ENCODE results near the gene ACLY. TPM values are rescaled to one million over a fixed set of nuclear protein-coding genes. Genes with fewer than 3 reads are reported as not detected.
"Not testable (repeated sequence)": the region's sequence is repeated elsewhere in the genome, so short reads cannot be mapped to it uniquely, and the experiment has no call there.

Gene ACLY
- total and polyA plus RNA-seq, 2 experiments from 2014 or later, result 101 to 157 TPM

- H3K27ac ChIP-seq, result no peak overlapping the region
- no peaks in the 10 kb centered on the region for H3K36me3 ChIP-seq (replicated peaks; ENCODE audit: insufficient read depth, low read depth)
- WGBS (ENCODE audit: low lambda C conversion rate, missing lambda C conversion rate), result 75% methylated on average over 21 of the region's 21 CpGs
Measured at GRCh38 chr17:41836550-41837196, 82.1 kb downstream of the ACLY start.

GRCh38 chr17:41835800-41836549 lies 82.8 kb downstream of the ACLY start, which contains the start of gene NT5C3B:
TSS of gene NT5C3B (minus strand) at chr17:41836232. CDS start at chr17:41836193, 39 bp downstream.
- Histone ChIP-seq H3K27ac (peak within 1 kb of the TSS; percentile 43), H2AFZ (peak within 1 kb of the TSS; percentile 100), H4K20me1 (ENCODE audit: insufficient read depth, poor library complexity, severe bottlenecking) (no peaks in the 10 kb centered on the region), H3K4me1 (ENCODE audit: insufficient read depth) (no peaks in the 10 kb centered on the region), H3K79me2 (peaks cover 18% of the 10 kb centered on the region), H3K36me3 (replicated peaks; ENCODE audit: insufficient read depth, low read depth) (no peaks in the 10 kb centered on the region), H3K4me3 (peak within 1 kb of the TSS; percentile 97), H3K9me3 (ENCODE audit: low read depth) (no peaks in the 10 kb centered on the region), H3K9me2 (replicated peaks; ENCODE audit: insufficient read depth) (no peaks in the 10 kb centered on the region), H3K4me2 (peak within 1 kb of the TSS; percentile 97), H3K27me3 (no peaks in the 10 kb centered on the region)
- DNase-seq (ENCODE audit: low spot score), result peak; percentile 80
- 3% methylated on average over 39 of the region's 72 CpGs for WGBS (ENCODE audit: low lambda C conversion rate, missing lambda C conversion rate)
- TF ChIP-seq EZH2phosphoT487 (IDR thresholded peaks at IDR 0.05; ENCODE audit: low read depth, severe bottlenecking, unreplicated experiment), result no peak
- no peak for TF ChIP-seq EZH2 (IDR thresholded peaks at IDR 0.05; ENCODE audit: borderline replicate concordance)
- no peak for TF ChIP-seq CTCF (IDR thresholded peaks at IDR 0.05; ENCODE audit: poor library complexity)

More at GRCh38 chr17:41836550-41837196, 82.1 kb downstream of the ACLY start:
- Histone ChIP-seq H3K4me3 (peak overlapping the region; percentile 97), H3K27me3 (no peaks in the 10 kb centered on the region), H2AFZ (peak overlapping the region; percentile 100), H3K4me2 (peak overlapping the region; percentile 97), H3K9me3 (ENCODE audit: low read depth) (no peaks in the 10 kb centered on the region), H3K9me2 (replicated peaks; ENCODE audit: insufficient read depth) (no peaks in the 10 kb centered on the region), H4K20me1 (ENCODE audit: insufficient read depth, poor library complexity, severe bottlenecking) (no peaks in the 10 kb centered on the region), H3K79me2 (peaks cover 18% of the 10 kb centered on the region), H3K4me1 (ENCODE audit: insufficient read depth) (no peaks in the 10 kb centered on the region)
- no peak for DNase-seq (ENCODE audit: low spot score)
- no peak for TF ChIP-seq EZH2 (IDR thresholded peaks at IDR 0.05; ENCODE audit: borderline replicate concordance)
- TF ChIP-seq CTCF (IDR thresholded peaks at IDR 0.05; ENCODE audit: poor library complexity), result no peak
- no peak for TF ChIP-seq EZH2phosphoT487 (IDR thresholded peaks at IDR 0.05; ENCODE audit: low read depth, severe bottlenecking, unreplicated experiment)

- WGBS (ENCODE audit: low lambda C conversion rate, missing lambda C conversion rate), result 15% methylated on average over 13 of the region's 13 CpGs
- no peaks in the 10 kb centered on the region for H3K4me1 ChIP-seq (ENCODE audit: insufficient read depth)
- no peaks in the 10 kb centered on the region for H3K36me3 ChIP-seq (replicated peaks; ENCODE audit: insufficient read depth, low read depth)
- peak overlapping the region; percentile 100 for H2AFZ ChIP-seq
- no peaks in the 10 kb centered on the region for H3K9me3 ChIP-seq (ENCODE audit: low read depth)
- peak overlapping the region; percentile 97 for H3K4me3 ChIP-seq
- no peak overlapping the region for H3K27ac ChIP-seq
- H3K27me3 ChIP-seq, result no peaks in the 10 kb centered on the region
- peaks cover 18% of the 10 kb centered on the region for H3K79me2 ChIP-seq
- H3K4me2 ChIP-seq, result peak overlapping the region; percentile 97
- H4K20me1 ChIP-seq (ENCODE audit: insufficient read depth, poor library complexity, severe bottlenecking), result no peaks in the 10 kb centered on the region
- DNase-seq (ENCODE audit: low spot score), result no peak
- TF ChIP-seq EZH2 (IDR thresholded peaks at IDR 0.05; ENCODE audit: borderline replicate concordance) (no peak), CTCF (IDR thresholded peaks at IDR 0.05; ENCODE audit: poor library complexity) (no peak), EZH2phosphoT487 (IDR thresholded peaks at IDR 0.05; ENCODE audit: low read depth, severe bottlenecking, unreplicated experiment) (no peak)
- H3K9me2 ChIP-seq (replicated peaks; ENCODE audit: insufficient read depth), result no peaks in the 10 kb centered on the region
Measured at GRCh38 chr17:41835214-41835799, 83.4 kb downstream of the ACLY start.

- not testable (repeated sequence) for H4K20me1 ChIP-seq (ENCODE audit: insufficient read depth, poor library complexity, severe bottlenecking); H3K4me2 ChIP-seq; H3K79me2 ChIP-seq; H3K36me3 ChIP-seq (replicated peaks; ENCODE audit: insufficient read depth, low read depth); H3K4me1 ChIP-seq (ENCODE audit: insufficient read depth); H3K27me3 ChIP-seq; H2AFZ ChIP-seq; H3K9me3 ChIP-seq (ENCODE audit: low read depth); H3K27ac ChIP-seq; DNase-seq (ENCODE audit: low spot score); H3K9me2 ChIP-seq (replicated peaks; ENCODE audit: insufficient read depth); H3K4me3 ChIP-seq
- 88% methylated on average over 10 of the region's 10 CpGs for WGBS (ENCODE audit: low lambda C conversion rate, missing lambda C conversion rate)
Measured at GRCh38 chr17:41829961-41830360, 88.8 kb downstream of the ACLY start.
